NAMALWA (cell line): ENCODE data around the gene AASDHPPT.
"Not testable (repeated sequence)": the region's sequence is repeated elsewhere in the genome, so short reads cannot be mapped to it uniquely, and the experiment has no call there.

ENCODE experiments used
- DNase-seq: peaks from one replicate; pipeline ENCODE4 v3.0.0-alpha.2; 2015; ENCODE audit warnings: low spot score

Gene AASDHPPT

GRCh38 chr11:106077609-106078455, at the start of gene AASDHPPT:
Gene AASDHPPT (plus strand): TSS chr11:106077662. CDS start chr11:106077711, 49 bp downstream.
- no peak for DNase-seq

DNA sequence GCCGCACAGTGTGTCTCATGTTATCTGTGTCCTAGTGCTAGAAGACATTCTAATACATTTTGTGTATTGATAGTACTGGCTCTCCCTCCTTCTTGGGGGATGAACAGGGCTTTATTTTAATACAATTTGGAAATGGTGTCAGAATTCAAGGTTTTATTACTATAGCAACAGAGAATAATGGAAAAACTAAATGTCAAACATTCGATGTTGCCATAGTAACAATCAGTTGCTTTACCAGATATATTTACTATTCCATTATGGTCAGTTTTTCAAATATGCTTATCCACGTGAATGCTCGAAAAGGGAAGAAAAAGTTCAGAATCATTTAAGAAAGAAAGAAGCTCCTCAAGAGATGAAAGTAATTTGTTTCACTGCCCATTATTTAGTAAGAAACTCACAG, 46.9 kb upstream of the AASDHPPT start:
- no peak for DNase-seq

DNA sequence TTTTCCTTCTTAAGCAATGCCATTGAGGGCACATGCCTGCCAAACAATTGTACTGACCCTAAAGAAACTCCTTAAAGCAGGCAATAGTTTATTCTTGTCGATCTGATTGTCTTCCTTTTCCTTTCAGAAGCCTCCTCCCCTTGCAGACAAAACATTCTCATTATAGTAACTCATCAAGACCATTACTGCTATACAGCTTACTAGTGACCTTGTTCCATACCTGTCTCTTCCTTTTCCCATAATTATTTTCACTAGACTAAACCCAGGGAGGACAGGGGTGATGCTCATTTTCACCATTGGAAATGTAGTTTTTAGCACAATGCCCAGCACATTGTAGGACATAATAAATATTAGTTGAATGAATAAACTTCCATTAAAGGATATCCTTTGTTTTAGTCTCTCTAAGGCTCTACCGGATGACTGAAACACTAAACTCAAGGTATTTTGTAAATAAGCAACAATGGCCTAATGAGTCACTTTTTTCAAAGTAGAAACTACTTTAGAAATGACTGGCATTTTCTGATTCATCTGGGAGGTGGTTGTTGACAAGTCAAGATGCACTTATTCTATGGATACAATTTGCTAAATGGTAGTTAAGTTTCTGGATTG, 46.2 kb upstream of the AASDHPPT start:
- no peak for DNase-seq

DNA sequence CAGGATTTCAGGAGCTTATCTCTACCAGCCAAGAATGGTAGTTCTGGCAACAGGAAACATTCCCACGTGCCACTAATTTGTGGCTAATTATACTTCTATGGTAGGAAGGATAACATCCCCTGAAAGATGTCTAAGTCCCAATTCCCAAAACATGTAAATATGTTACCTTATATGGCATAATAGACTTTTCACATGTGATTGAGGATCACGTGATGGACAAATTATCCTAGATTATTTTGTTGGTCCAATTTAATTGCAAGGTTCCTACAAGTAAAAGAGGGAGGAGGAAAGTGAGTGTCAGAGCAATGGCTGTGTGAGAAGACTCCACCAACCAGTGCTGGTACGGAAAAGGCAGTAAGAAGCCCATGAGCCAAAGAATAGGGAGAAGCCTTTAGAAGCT, 45.5 kb upstream of the AASDHPPT start:
- no peak for DNase-seq

DNA sequence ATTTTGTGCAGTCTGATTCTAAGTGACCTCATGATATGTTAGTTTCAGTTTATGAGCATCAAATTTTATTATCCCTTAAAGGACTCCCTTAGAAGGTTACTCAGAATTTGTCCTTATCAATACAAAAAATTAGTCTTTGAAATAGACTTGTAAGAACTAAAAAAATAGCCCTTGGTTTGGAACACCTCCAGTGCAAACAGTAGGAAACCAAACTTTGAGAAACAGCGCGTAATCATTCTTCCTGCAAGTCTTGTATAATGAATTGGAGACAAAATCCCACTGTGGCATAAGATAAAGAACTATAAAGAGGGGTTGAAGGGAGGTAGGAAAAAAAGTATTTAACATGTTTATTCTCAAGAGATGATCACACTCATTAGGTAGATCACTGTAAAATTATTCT, 44.6 kb upstream of the AASDHPPT start:
- DNase-seq = no peak

GRCh38 chr11:106043540-106043939, 33.9 kb upstream of the AASDHPPT start:
- DNase-seq = no peak

DNA sequence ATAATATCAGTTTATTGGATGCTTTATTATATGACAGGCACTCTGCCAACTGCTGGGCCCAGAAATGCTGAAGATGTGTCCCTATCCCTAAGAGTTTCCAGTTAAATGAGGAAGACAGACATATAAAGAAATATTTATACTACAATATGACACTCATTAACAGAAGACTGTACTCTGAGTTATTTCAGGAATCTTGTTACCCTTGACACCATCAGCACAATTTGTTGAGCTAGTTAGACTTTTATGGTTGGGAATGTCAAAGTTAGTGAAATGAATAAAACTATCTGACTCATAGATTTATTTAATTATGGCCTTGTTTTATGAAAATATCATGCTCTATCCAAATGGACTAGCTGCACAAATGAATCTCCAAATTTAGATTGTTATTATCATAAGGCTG, 29.8 kb upstream of the AASDHPPT start:
- DNase-seq = no peak

DNA sequence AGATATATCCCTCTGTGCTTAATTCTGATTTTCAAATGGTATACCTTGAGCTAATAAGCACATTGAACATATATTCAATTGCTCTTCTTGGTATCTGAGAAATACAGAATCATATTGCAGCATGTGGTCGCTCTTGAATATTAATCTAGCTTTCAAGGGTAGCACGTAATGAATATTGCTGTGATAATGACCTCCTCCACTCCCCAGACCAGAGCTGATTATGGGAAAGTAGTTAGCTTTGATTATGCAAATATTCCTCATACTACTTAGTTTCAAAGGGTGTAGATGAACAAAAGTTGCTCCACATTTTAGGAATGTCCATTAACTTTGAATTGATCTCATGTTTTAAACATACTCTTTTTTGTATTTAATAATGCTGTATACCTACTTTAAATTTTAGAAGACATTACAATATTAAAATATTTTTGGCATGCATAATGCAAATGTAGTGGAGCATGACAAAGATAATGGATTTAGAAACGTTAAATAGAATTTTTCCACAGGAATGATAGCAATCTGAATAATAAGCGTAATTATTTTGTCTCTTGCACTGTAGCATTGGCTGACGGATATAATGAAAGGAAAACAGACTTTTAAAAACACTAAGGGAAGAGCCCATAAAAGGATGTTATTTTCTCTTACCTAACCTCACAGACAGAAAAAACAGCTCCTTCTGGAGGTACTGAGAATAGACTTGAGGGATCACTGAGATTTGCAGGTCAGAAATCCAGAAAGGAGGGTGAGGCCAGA, 27.6 kb upstream of the AASDHPPT start:
- DNase-seq = no peak

DNA sequence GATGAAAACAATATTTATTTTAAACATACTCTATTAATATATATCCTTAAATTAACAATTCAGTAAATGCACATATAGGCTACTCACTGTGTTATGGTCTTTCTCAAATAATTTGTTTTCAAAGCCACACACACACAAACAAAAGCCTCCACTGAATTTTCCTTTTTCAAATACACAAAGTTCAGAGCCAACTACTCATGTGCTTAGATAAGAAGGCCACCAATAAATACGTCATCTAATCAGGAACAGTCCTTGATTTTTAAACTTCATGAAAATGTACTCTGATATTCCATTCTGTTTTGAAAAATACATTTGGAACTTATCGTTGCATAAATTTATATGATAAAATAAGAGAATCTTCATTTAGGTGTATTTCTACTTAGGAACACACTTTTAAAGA, 26.4 kb upstream of the AASDHPPT start:
- no peak for DNase-seq

GRCh38 chr11:106058377-106058776, 19.1 kb upstream of the AASDHPPT start:
- not testable (repeated sequence) for DNase-seq

DNA sequence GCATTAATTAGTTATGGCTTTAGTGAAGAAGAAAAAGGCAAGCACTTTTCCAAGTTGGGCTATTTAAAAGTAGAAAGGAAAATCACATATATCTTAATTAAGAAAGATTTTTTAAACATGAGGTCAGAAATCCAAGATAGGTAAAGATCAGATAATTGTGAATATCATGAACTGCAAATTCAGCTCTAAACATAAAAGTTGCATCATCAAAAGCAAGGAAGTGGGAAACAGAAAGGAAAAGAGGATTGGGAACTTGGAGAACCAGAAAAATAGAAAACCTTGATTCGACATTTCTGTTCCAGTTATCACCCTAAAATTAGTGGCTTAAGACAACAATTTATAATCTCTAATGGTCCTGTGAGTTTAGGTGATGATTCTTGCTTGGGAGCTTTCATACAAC, 17.8 kb upstream of the AASDHPPT start:
- DNase-seq = no peak

DNA sequence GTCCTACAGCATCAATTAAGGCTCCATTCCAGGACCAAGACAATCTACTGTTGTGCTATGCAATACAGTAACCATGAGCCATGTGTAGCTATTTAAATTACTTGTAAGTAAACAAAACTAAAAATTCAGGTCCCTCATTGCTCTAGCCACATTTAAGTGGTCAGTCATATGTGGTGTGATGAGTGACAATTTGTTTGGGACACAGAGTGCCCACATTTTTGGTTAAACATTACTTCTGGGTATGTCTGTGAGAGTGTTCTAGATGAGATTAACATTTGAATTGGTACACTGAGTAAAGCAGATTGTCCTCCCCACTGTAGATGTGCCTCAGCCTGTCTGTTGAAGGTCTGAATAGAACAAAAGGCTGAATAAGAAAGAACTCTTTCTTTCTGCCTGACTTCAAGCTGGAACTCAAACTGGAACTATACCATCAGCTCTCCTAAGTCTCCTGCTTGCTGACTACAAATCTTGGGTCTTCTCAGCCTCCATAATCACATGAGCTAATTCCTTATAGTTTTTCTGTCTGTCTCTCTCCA, 16.1 kb upstream of the AASDHPPT start:
- no peak for DNase-seq

DNA sequence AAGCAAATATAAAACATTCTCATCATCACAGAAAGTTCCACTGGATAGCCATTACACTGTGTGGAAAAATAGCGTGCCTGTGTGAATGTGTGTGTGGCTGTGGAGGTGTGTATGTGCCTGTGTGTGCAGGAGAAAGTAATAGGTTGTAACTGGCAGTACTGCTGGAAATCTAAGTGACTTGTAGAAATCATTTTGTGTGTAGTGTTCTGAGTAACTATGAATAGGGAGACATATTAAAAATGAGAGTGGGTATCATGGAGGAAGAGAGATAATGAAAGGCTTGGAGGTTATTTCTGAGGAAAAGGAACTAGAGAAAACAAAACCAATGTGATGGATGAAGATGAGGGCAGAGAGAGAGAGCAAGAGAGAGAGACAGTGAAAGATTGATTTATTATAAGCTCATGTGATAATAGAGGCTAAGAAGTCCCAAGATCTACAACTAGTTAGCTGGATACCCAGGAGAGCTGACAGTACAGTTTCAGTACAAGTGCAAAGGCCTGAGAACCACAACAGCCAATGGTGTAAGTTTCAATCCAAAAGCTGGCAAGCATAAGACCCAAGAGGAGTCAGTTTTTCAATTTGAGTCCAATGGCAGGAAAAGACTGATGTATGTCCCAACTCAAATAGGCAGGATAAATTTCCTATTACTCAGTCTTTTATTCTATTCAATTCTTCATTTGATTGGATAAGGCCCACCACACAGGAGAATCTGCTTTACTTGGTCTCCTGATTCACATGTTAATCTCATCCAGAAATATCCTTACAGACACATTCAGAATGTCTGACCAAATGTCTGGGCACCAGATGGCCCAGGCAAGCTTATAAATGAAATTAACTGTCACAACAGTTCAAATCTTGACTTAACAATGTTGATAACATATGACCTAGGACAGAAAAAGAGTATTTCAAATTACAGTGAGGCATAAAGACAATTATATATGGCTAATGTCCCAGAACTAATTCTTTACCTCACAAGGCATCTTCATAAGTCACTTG, 15.2 kb upstream of the AASDHPPT start:
- DNase-seq = no peak

DNA sequence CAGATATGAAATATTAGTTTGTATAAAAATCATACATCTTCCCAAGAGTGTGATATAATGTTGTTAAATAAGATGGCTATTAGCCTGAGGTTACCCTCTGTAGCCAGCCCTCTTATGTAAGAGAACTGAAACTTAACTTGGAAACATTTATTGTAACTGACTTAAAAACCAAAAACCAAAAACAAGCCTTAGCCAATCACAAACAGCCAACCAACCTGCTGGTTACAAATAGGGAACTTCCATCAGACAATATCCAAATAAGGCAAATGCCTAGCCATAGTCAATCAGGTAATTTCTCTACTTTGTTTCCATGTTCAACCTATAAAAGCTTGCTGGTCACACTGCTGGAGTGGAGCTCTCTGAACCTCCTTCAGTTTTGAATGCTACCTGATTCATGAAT, 14.5 kb upstream of the AASDHPPT start:
- no peak for DNase-seq

- DNase-seq = no peak
Measured at GRCh38 chr11:106070606-106071005, 6.9 kb upstream of the AASDHPPT start.

DNA sequence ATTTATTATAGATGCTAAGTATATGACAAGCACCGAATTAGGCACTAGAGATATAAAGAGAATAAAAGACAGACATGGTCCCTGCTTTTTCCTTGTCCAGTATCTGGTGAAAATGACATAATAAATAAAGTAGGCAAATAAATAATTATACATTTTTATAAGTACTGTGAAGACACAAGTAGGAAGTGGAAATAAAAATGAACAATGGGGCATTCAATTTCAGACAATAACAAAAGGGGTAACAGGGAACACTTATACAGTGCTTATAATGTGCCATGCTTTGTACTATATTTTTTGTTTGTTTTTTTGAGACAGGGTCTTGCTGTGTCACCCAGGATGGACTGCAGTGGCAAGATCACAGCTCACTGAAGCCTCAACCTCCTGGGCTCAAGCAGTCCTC, 4.7 kb upstream of the AASDHPPT start:
- no peak for DNase-seq

DNA sequence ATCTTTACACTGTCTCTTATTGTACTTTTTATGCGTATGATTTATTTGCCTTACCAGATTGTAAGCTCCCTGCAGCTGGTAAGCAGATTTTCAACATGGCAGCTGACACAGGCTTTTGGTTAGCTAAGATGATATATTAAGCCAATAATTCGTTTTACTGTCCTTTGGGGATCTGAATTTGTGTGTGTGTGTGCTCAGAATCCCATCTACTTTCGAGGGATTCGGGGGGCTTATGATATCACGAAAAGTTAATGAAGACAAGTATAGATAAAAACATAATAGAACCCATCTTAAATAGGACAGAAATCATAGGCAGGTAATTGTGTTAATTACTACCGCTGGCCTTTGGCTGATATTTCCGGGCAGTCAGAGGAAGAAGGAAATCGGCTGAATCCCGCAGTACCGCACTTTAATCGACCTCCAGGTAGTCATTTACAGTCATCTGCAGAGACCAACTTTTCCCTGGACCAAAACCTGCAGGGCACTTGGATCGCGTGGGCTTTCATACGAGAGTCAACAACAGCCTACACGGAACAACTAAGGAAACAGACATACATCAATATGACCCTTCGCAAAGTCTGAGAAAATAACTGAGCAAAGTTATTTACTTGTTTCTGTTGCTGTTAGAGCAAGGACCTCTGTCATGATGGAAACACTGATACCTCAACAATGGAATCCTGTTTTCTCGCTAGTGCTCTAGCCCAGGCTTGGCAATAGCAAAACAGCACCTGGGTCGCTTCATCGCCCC, 1.1 kb upstream of the AASDHPPT start:
- peak; percentile 11 for DNase-seq

DNA sequence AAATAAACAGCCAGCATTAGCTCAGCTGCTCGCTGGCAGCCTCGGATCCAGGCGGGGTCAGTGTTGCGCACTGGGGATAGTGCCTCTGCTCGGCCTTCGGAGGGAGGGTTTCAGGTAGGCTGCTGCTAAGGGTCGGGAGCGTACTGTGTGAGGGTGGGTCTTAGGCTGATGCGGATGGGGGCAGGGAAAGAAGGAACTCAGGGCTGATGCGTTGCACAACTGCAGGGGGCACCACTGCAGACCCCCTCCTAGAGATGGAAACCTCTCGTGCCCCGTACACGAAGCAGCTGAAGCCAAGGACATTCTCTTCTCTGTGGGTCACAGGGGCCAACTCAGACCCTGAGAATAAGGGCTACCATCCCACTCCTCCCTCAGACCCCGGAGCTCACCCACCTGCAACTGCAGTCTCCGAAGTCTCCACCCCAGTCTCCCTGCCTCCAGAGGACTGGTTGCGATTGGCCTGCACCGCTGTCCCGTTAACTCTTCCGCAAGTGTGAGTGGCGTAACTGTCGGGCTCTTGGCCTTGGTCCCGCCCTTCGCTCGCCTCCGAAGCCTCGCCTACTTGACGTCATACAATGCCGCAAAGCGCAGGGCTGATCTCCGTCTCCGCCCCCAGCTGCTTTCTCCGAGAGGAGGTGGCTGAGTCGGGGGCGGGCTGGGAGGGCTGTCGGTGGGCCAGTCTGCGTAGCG, 398 bp upstream of the AASDHPPT start, which contains the start of gene KBTBD3:
KBTBD3 (minus strand) TSS at position 429 of the 690 bp plus-strand sequence. CDS start 18,250 bp downstream, outside the sequence.
- DNase-seq = peak; percentile 99

DNA sequence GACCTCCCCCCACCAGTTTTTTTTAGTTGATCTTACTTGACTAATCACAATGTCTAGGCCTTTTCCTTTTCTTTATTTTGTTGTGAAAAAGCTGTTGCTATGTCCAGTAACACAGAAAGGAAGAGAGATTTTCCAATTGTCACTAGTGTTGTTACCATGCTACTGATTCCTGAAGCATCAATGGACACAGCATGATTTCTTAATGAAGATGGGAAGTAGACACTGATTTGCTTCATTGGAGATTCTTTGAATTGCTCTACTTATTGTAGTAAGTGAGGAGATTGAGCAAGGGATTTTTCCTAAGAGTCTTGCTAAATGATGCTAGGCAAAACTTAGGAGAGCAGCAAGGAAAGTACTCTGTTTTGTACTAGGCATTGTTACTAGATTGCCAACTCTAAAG, 4.6 kb downstream of the AASDHPPT start:
- DNase-seq = no peak

DNA sequence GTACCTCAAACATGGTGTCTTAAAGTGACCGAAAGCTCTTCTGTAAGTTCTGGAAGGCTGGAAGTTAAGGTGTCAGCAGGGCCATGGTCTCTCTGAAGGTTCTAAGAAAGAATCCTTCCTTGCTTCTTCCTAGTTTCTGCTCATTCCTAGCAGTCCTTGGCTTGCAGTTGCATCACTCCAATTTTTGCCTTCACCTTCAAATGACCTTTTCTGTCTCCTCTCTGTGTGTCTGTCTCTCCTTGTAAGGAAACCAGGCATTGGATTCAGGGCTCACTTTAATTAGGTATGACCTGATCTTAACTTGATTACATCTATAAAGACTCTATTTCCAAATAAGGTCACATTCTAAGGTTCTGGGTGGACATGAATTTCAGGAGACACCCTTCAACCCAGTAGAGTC, 8.7 kb downstream of the AASDHPPT start:
- DNase-seq = no peak
